HG03432 (cell line): ENCODE results near the gene MINPP1.
"Not testable (repeated sequence)": the region's sequence is repeated elsewhere in the genome, so short reads cannot be mapped to it uniquely, and the experiment has no call there.

Experiments used
- ATAC-seq: cut with Tn5 transposase; IDR thresholded peaks from one replicate; pipeline ENCODE4 v1.9.1; 2021; ENCODE audit warnings: mild to moderate bottlenecking, moderate library complexity; ENCODE audit not compliant: unreplicated experiment

Gene MINPP1

GRCh38 chr10:87560495-87561129 is 55.9 kb downstream of the MINPP1 start:
- no peak for ATAC-seq

DNA sequence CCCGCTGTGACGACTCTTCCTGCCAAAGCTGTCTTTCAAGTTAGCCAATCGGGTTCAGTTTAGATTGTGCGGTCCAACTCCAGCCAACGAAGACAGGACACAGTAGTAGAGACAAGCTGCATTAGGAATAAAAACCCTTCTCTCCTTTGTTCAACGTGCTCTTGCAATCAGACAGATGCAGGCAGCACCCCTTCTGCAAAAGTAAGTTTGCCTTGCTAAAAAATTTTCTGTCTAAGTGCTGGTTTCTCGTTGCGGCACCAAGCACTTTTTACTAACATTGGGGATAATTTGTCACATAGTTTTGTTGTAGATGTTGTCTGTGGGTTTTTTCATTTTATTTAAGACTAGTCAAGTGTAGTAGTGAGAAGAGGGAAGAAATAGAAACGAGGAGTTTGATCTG is 58.1 kb downstream of the MINPP1 start:
- ATAC-seq = no peak

DNA sequence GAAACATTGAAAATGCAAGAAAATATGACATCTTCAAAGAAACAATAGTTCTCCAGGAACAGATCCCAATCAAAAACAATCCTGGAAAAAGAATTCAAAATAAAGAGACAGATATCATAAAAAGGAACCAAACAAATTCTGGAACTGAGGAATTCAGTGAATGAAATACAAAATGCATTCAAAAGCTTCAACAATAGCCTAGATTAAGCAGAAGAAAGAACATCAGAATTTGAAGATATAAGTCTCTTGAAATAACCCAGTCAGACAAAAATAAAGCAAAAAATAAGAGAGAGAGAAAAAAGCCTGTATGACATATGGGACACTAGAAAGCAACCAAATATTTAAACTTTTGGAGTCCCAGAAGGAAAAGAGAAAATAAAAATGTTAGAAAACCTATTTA is 60.3 kb downstream of the MINPP1 start:
- no peak for ATAC-seq

DNA sequence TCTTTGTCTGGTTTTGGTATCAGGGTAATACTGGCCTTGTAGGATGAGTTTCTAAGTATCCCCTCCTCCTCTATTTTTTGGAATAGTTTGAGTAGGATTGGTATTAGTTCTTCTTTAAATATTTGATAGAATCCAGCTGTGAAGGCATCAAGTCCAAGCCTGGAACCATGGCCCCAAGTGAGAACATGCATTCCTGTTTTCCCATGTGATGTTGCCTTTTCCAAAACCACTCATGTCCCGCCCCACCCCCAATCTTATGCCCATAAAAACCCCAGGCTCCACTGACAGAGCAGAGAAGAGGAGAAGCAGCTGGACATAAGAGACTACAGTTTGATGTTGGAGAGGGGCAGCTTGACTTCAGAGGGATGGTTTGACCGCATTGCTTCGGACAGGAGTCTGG is 71.2 kb downstream of the MINPP1 start:
- no peak for ATAC-seq

- no peak for ATAC-seq
Measured at GRCh38 chr10:87578160-87578841, 73.6 kb downstream of the MINPP1 start.

DNA sequence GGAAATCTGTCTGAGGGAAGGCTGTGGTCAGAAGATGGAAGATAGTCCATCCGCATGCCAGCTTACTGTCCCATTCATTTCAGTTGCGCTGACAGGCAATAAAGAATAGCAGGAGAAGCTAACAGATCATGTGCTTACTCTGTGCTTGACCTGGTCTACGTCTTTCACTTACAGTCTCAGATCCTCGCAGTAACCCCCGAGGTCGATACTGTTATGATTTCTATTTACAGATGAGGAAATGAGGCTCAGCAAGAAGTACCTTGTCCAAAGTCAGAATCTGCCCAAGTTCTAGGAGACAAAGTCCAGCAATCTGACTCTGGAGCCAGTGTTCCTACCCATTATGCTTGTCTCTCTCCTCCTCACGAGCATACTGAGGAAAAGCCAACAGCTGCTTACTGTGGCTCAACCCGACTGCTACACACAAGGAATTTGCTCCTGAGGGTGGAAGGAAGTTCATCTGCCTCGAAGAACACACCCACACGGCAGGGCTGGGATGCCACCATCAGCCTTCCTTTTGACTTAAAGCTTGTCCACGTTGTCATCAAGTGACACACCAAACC is 74.2 kb downstream of the MINPP1 start:
- no peak for ATAC-seq

DNA sequence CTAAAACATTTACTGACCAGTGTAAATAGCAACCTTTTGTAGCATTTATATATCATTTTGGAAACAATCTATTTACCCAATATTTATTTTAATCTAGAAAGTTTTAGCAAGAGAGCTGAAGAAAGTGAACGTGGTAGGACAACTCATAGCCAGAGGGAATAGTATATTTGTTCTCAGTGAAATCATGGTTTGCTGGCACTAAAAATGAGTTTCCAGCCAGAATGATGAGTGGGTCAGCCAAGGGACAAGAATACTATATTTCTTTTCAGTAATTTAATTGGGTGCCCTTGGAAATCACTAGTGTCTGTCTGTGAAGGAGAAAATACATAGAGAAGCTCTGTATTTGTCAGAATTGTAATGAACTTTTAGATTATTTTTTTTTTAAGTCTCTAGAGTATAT is 74.9 kb downstream of the MINPP1 start:
- no peak for ATAC-seq

DNA sequence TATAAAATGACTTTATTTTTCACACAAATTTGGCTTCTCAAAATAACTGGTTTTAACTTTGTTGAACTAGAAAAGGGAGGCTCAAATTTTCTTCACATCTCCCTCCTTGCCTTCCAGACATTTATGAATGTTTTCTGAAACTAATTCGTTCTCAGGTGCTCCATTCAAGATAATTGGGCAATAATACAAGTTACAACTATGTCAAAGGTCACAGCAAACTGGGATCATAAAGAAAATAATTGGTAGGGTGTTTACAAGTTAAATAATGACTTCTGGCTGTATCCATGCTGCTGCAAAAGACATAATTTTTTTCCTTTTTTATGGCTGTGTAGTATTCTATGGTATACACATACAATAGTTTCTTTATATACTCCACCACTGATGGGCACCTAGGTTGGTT is 75.3 kb downstream of the MINPP1 start:
- ATAC-seq = no peak

DNA sequence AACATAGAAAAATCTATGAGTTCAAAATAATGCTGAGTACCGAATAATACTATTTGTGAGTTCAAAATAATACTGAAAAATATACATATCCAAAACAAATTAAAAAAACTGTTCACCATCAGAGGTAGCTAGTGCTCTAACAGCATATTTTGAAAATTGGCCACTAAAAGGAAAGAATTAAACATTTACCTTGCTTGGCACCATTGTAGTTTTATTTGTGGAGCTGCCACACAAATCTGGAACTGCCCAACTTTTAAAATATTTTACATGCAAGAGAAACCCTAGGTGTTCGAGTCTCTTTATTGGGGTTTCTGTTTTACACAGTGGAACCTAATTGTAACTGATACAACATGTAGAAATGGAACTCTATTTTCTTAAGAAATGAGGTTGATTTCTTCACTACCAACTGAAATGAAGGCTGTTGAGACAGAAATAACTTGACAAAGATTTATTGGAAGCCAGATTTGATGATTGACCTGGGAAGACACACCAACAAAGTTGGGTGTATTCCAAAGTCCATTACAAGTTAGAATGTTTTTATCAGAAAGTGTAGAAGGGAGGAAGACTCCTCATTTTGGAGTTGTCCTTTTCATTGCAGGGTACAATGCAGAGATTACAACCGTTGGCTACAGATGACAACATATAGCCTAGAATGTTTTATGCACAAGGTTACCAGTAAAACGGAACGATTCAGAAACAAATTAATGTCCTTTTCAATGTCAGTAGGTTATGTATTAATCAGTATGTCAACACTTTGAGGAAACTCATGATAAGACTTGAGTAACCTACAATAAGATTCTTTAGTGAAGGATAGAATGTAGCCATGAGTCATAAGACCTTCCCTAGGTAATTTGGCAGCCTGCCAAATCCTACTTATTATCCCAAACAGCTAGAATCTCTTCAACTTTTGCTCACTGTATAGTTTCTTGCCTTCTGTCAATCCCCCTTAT is 81.1 kb downstream of the MINPP1 start:
- ATAC-seq = no peak

DNA sequence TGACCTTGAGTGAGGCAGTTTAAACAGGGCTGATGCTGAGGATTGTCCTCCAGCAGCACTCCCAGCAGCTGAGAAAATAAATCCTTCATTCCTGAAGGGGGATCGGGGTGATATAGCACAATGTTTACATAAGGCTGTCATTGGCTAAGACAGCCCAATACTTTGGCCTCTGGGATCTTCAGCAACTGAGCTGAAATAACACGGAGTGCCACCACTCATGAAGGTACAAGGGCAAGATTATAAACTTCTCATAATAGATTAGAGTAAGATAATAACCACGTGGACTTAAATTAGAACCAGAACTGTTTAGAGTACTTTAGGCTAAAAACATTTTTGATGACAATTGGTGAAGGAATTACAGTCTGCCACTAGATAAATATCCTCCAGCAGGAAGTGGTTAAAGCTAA is 85.0 kb downstream of the MINPP1 start:
- ATAC-seq = no peak

DNA sequence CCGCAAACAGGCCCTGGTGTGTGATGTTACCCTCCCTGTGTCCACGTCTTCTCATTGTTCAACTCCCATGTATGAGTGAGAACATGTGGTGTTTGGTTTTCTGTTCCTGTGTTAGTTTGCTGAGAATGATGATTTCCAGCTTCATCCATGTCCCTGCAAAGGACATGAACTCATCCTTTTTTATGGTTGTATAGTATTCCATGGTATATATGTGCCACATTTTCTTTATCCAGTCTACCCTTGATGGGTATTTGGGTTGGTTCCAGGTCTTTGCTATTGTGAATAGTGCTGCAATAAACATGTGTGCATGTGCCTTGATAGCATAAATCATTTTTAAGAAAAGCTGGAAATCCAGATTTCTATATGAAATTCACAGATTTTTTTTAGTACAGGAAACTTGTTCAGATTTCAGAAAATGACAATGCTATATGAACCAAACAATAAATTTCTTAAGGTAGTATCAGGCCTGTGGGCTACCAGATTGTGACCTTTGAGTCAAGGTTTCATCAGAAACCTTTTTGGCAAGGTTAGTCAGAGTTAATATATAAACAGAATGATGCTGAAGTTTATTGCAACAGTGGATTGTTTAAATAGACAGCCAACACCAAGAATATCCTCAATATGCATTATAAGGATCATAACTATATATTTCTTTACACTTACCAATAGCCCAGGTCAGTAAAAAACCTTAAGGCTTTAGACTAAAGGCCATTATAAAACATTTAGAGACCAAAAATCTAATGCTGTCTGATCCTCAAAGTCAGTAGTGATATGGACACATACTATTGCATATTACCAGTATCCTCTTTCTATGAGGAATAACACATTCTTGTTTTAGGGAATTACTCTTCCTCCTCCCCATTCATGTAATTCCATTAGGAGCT is 86.3 kb downstream of the MINPP1 start:
- ATAC-seq = no peak

DNA sequence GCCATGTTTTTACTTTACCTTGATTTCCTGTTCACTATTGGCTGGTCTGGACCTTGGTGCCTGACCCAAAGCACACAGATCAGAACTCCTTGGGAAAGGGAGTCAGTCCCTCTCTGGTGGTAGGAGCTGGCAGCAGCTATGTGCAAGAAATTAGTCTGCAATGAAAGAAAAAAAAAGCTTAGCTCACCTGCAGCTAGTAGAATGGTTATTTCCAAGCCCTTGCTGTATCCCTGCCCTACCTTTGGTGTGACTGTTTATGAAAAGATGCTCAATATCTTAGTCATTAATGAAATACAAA is 86.8 kb downstream of the MINPP1 start:
- no peak for ATAC-seq

GRCh38 chr10:87592920-87593319 is 88.2 kb downstream of the MINPP1 start:
- not testable (repeated sequence) for ATAC-seq

DNA sequence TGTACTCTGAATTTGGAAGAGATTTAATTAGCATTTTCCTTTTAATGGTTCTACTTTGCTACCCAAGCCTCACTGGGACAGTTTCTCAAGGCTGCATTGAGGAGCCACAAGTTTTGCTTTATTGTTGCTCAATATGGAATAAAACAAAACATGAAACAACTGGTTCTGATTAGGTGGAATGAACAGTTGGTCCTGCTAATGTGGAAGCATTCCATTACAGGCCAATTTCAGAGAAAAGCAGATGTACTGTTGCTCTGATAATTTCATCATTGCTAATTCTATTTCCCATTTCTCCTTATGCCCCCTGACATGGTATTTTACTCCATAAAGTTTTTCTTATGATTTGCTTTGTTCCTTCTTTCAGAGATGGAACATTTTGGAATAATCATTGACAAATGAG is 89.0 kb downstream of the MINPP1 start:
- no peak for ATAC-seq

- ATAC-seq = no peak
Measured at GRCh38 chr10:87594181-87594580, 89.5 kb downstream of the MINPP1 start.

GRCh38 chr10:87594864-87595263 is 90.2 kb downstream of the MINPP1 start:
- ATAC-seq = no peak

GRCh38 chr10:87596351-87596750 is 91.7 kb downstream of the MINPP1 start:
- no peak for ATAC-seq

- no peak for ATAC-seq
Measured at GRCh38 chr10:87598700-87599099, 94.0 kb downstream of the MINPP1 start.

- ATAC-seq = no peak
Measured at GRCh38 chr10:87600581-87600980, 95.9 kb downstream of the MINPP1 start.
